Sigmoid colon (tissue), 7 donors: ENCODE data around the gene SFTPB. TPM values are rescaled to one million over a fixed set of nuclear protein-coding genes. Genes with fewer than 3 reads are reported as not detected.

Experiments used
- DNase-seq: peaks from one replicate; pipeline ENCODE4 v3.0.0-alpha.2; 2019
- H3K27ac ChIP-seq, 4 donors: fragments of 200-600 bp; sonication (generic); one replicate each; pipeline ENCODE4 v1.5.1; 2016 to 2019; ENCODE audit warnings: mild to moderate bottlenecking in 1 of 4
- H3K27me3 ChIP-seq, 3 donors: fragments of 200-600 bp; sonication (generic); one replicate each; pipeline ENCODE4 v1.5.1; 2019; ENCODE audit warnings: mild to moderate bottlenecking in 1 of 3
- H3K36me3 ChIP-seq, 4 donors: fragments of 200-600 bp; sonication (generic); one replicate each; pipeline ENCODE4 v1.5.1; 2016 to 2019
- H3K4me1 ChIP-seq, 4 donors: fragments of 200-600 bp; sonication (generic); one replicate each; pipeline ENCODE4 v1.5.1; 2017 to 2019
- H3K4me3 ChIP-seq, 4 donors: fragments of 200-600 bp; sonication (generic); one replicate each; pipeline ENCODE4 v1.5.1; 2017 to 2019; ENCODE audit warnings: mild to moderate bottlenecking in 2 of 4, moderate library complexity in 1 of 4
- H3K9me3 ChIP-seq, 4 donors: fragments of 200-600 bp in 3 of 4; sonication (generic) in 3 of 4; one replicate each; pipeline versions ENCODE4 v1.5.1 to v1.6.1; 2013 to 2019
- EP300 ChIP-seq, 4 donors: sonication (generic); formaldehyde crosslinking; IDR thresholded peaks; one replicate each; pipeline ENCODE4 v1.6.1; 2017; ENCODE audit warnings: antibody characterized with exemption in 4 of 4
- POLR2A ChIP-seq, 2 donors: fragments of 450-650 bp; IDR thresholded peaks; one replicate each; pipeline ENCODE4 v1.6.1; 2016; ENCODE audit warnings: antibody characterized with exemption in 2 of 2, mild to moderate bottlenecking in 2 of 2, moderate library complexity in 2 of 2
- POLR2AphosphoS5 ChIP-seq, 4 donors: sonication (generic); formaldehyde crosslinking; IDR thresholded peaks; one replicate each; pipeline ENCODE4 v1.6.1; 2017; ENCODE audit warnings: antibody characterized with exemption in 4 of 4
- WGBS, 2 donors: extraction: QIAGEN DNeasy Blood & Tissue Kit; methylation state at CpG; one replicate each; pipeline ENCODE4 v1.1.7; 2013; 5-methylcytosine and 5-hydroxymethylcytosine counted together
- intact Hi-C: fragments of 100-400 bp; cut with DNase I; formaldehyde crosslinking; loops from one replicate; pipeline ENCODE4 v1.15.1; 2023
- polyA plus RNA-seq, 3 donors: library from polyadenylated mRNA; stranded (reverse); fragments of 200-250 nt; gene quantifications; one replicate each; pipeline ENCODE4 v1.2.3, GENCODE V29; 2013
- total RNA-seq, 4 donors: library from RNA; depleted of rRNA; stranded (reverse); fragments of >200 nt; gene quantifications; one replicate each; pipeline ENCODE4 v1.1.0, GENCODE V29; 2016
- TF ChIP-seq, protein P1 (sequence below), 4 experiments: fragments of 450-650 bp in 3 of 4; fragments of 200-600 bp in 1 of 4; IDR thresholded peaks; one replicate each; pipeline ENCODE4 v1.5.1; 2016 to 2019; ENCODE audit warnings: antibody characterized with exemption in 4 of 4, mild to moderate bottlenecking in 3 of 4, moderate library complexity in 2 of 4
- donor health status: healthy with polysubstance abuse.
- donor health status: Bipolar disorder and iron deficiency.
- donor health status: healthy.

Gene SFTPB
- total and polyA plus RNA-seq, 7 donors = 0.57 to 23.4 TPM; not detected in 5

DNA sequence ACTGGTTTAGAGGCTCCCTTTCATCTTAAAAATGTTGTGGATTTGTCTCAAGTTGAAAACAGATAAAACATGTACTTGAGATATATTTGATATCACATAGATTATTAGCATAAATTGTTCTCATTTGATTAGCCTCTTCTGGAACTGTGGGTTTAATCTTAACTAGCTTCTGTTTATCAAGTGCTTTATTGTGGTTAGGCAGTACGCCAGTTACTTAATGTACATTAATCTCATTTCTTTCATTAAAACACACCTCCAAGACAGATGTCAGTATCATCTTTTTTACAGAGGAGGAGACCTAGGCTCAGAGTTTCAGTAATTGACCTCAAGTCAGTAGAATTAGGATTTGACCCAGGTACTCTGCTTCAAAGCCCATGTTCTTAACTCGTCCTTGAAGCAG lies 21.8 kb downstream of the SFTPB start:
- no peaks in the 10 kb centered on the region for H3K9me3 ChIP-seq
- intact Hi-C loops = no loop called here
- 90 to 92% methylated on average over 2 of the region's 2 CpGs for WGBS, 2 donors
- H3K4me3 ChIP-seq = no peak overlapping the region
- H3K4me1 ChIP-seq = no peaks in the 10 kb centered on the region
- peaks cover 51 to 100% (median 66%) of the 10 kb centered on the region in 4 donors for H3K36me3 ChIP-seq
- no peak for TF ChIP-seq POLR2A (IDR thresholded peaks at IDR 0.05)
- TF ChIP-seq, protein P1, sequence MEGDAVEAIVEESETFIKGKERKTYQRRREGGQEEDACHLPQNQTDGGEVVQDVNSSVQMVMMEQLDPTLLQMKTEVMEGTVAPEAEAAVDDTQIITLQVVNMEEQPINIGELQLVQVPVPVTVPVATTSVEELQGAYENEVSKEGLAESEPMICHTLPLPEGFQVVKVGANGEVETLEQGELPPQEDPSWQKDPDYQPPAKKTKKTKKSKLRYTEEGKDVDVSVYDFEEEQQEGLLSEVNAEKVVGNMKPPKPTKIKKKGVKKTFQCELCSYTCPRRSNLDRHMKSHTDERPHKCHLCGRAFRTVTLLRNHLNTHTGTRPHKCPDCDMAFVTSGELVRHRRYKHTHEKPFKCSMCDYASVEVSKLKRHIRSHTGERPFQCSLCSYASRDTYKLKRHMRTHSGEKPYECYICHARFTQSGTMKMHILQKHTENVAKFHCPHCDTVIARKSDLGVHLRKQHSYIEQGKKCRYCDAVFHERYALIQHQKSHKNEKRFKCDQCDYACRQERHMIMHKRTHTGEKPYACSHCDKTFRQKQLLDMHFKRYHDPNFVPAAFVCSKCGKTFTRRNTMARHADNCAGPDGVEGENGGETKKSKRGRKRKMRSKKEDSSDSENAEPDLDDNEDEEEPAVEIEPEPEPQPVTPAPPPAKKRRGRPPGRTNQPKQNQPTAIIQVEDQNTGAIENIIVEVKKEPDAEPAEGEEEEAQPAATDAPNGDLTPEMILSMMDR (IDR thresholded peaks at IDR 0.05) = no peak
- no peak for TF ChIP-seq EP300 (IDR thresholded peaks at IDR 0.05)
- TF ChIP-seq POLR2AphosphoS5 (IDR thresholded peaks at IDR 0.05) = no peak
- DNase-seq = no peak
- H3K27ac ChIP-seq = no peak overlapping the region
- H3K27me3 ChIP-seq = no peaks in the 10 kb centered on the region

DNA sequence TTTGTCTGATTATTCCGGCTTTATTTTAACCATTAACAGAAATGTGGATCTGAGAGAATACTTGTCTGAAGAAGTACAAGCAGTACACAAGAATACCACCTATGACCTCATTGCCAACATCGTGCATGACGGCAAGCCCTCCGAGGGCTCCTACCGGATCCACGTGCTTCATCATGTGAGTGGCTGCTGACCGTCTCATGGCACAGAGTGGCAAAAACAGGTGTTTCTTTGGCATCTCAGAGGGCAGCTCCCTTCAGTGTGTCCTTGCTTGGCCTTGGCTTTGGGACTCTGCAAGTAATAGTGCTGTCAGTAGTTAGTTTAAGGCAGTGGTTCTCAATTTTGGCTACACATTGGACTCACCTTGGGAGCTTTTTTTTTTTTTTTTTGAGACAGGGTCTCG lies 23.1 kb downstream of the SFTPB start:
- H3K27me3 ChIP-seq = no peaks in the 10 kb centered on the region
- TF ChIP-seq POLR2AphosphoS5 (IDR thresholded peaks at IDR 0.05) (no peak), POLR2A (IDR thresholded peaks at IDR 0.05) (no peak), EP300 (IDR thresholded peaks at IDR 0.05) (no peak)
- TF ChIP-seq, protein P1 (IDR thresholded peaks at IDR 0.05) = no peak
- H3K9me3 ChIP-seq = no peaks in the 10 kb centered on the region
- no peak for DNase-seq
- intact Hi-C loops = no loop called here
- H3K27ac ChIP-seq = no peak overlapping the region
- H3K4me3 ChIP-seq = no peak overlapping the region
- 97 to 98% methylated on average over 8 of the region's 8 CpGs for WGBS, 2 donors
- H3K36me3 ChIP-seq = peaks cover 64 to 100% (median 73%) of the 10 kb centered on the region in 4 donors
- no peaks in the 10 kb centered on the region for H3K4me1 ChIP-seq

DNA sequence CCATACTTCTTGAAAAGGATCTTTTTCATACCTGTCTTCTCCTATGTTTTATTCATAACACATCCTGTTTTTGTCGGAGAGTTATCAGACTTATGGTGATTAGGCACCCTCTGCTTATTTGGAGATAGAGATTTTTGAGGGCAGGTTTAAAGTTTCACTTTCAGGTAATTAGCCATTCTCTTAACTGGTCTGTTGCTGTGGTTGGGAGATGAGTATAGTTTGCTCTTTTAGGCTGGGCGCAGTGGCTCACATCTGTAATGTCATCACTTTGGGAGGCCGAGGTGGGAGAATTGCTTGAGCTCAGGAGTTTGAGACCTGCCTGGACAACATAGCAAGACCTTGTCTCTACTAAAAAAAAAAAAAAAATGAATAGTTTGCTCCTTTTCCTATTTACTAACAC lies 25.3 kb downstream of the SFTPB start:
- H3K36me3 ChIP-seq = peaks cover 61 to 100% (median 68%) of the 10 kb centered on the region in 4 donors
- no peak overlapping the region for H3K4me3 ChIP-seq
- TF ChIP-seq, protein P1 (IDR thresholded peaks at IDR 0.05) = no peak
- TF ChIP-seq POLR2A (IDR thresholded peaks at IDR 0.05) (no peak), EP300 (IDR thresholded peaks at IDR 0.05) (no peak), POLR2AphosphoS5 (IDR thresholded peaks at IDR 0.05) (no peak)
- no peaks in the 10 kb centered on the region for H3K4me1 ChIP-seq
- no peak for DNase-seq
- 73 to 91% methylated on average over 3 of the region's 3 CpGs for WGBS, 2 donors
- no peaks in the 10 kb centered on the region for H3K9me3 ChIP-seq
- no peak overlapping the region for H3K27ac ChIP-seq
- H3K27me3 ChIP-seq = no peaks in the 10 kb centered on the region
- intact Hi-C loops = no loop called here

DNA sequence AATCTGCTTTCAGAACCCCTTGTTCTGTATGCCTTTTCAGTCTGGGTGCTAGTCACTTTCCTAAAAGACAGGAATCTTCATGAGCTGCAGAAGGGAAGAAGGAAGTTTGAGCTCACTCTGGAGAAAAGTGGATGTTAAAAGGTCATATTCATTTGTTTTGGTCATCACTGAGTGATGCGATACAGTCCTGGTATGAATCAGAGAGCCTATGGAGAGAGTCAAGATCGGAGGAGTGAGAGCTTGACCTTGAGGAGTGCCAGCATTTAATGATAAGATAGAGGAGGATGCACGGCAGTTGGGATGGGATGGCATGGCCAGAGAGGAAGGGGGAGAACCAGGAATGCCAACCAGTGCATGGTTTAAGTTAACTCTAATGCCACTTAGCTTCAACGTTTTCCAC lies 32.4 kb downstream of the SFTPB start:
- Histone ChIP-seq H3K27ac (no peak overlapping the region), H3K4me1 (no peaks in the 10 kb centered on the region), H3K4me3 (no peak overlapping the region), H3K27me3 (no peaks in the 10 kb centered on the region), H3K9me3 (no peaks in the 10 kb centered on the region), H3K36me3 (peaks cover 39 to 98% (median 69%) of the 10 kb centered on the region in 4 donors)
- no peak for DNase-seq
- intact Hi-C loops = loop anchor here (5.0 to 10.0 kb wide), 3 partner anchors 72 to 479 kb away; no protein-coding TSS in a partner anchor
- no peak for TF ChIP-seq EP300 (IDR thresholded peaks at IDR 0.05)
- no peak for TF ChIP-seq POLR2AphosphoS5 (IDR thresholded peaks at IDR 0.05)
- TF ChIP-seq, protein P1 (IDR thresholded peaks at IDR 0.05) = no peak
- no peak for TF ChIP-seq POLR2A (IDR thresholded peaks at IDR 0.05)
- 74 to 83% methylated on average over 4 of the region's 4 CpGs for WGBS, 2 donors

DNA sequence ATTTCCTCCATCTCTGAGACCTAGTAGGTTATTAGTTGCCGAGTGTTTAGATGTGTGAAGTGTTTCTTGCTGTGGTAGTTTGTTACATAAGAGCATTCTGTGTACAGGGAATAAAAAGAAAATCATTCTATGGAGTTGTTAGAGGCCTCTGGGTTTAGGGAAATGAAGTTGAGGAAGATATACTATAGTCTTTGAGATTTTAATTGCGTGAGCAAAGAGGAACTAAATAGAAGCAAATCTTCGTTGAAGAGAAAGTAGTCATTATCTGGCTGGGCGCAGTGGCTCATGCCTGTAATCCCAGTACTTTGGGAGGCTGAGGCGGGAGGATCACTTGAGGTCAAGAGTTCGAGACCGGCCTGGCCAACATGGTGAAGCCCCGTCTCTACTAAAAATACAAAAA lies 33.0 kb downstream of the SFTPB start:
- Histone ChIP-seq H3K4me1 (no peaks in the 10 kb centered on the region), H3K9me3 (no peaks in the 10 kb centered on the region), H3K27me3 (no peaks in the 10 kb centered on the region), H3K4me3 (no peak overlapping the region), H3K27ac (no peak overlapping the region), H3K36me3 (peaks cover 33 to 98% (median 67%) of the 10 kb centered on the region in 4 donors)
- DNase-seq = no peak
- intact Hi-C loops = loop anchor here (5.0 to 10.0 kb wide), 3 partner anchors 72 to 480 kb away; no protein-coding TSS in a partner anchor
- no peak for TF ChIP-seq EP300 (IDR thresholded peaks at IDR 0.05)
- WGBS, 2 donors = 86 to 92% methylated on average over 8 of the region's 8 CpGs
